ENCODE results near the gene PARD3B. TPM values are rescaled to one million over a fixed set of nuclear protein-coding genes. Genes with fewer than 3 reads are reported as not detected.

PARD3B gene
- total RNA-seq, 1 experiment from 2014 or later = 10.1 TPM

- CTCF ChIA-PET = no interaction called here
Measured at GRCh38 chr2:205076405-205076804, 531.1 kb downstream of the PARD3B start.

GRCh38 chr2:205077159-205077558, 531.9 kb downstream of the PARD3B start:
- Mint-ChIP-seq H3K36me3 (ENCODE audit: insufficient read depth, unreplicated experiment) (no peaks in the 10 kb centered on the region), H3K4me1 (ENCODE audit: low read depth, unreplicated experiment) (no peaks in the 10 kb centered on the region), H3K27ac (ENCODE audit: unreplicated experiment) (no peak overlapping the region), H3K27me3 (ENCODE audit: unreplicated experiment) (no peaks in the 10 kb centered on the region), H3K4me3 (ENCODE audit: low read depth, unreplicated experiment) (no peak overlapping the region), H3K9me3 (ENCODE audit: low read depth, unreplicated experiment) (no peaks in the 10 kb centered on the region)
- TF ChIP-seq CTCF (IDR thresholded peaks at IDR 0.05; ENCODE audit: unreplicated experiment) = no peak
- no TSS peak for BruUV-seq (replicated peaks)
- CTCF ChIA-PET = no interaction called here
- intact Hi-C loops (cut with micrococcal nuclease; ENCODE audit: unreplicated experiment) = no loop called here
- DNase-seq = no peak

More at GRCh38 chr2:205076405-205076804, 531.1 kb downstream of the PARD3B start:
- H3K4me3 Mint-ChIP-seq (ENCODE audit: low read depth, unreplicated experiment) = no peak overlapping the region
- no peak for TF ChIP-seq CTCF (IDR thresholded peaks at IDR 0.05; ENCODE audit: unreplicated experiment)
- H3K9me3 Mint-ChIP-seq (ENCODE audit: low read depth, unreplicated experiment) = no peaks in the 10 kb centered on the region
- H3K27me3 Mint-ChIP-seq (ENCODE audit: unreplicated experiment) = no peaks in the 10 kb centered on the region
- intact Hi-C loops (cut with micrococcal nuclease; ENCODE audit: unreplicated experiment) = no loop called here
- no peaks in the 10 kb centered on the region for H3K4me1 Mint-ChIP-seq (ENCODE audit: low read depth, unreplicated experiment)
- H3K36me3 Mint-ChIP-seq (ENCODE audit: insufficient read depth, unreplicated experiment) = no peaks in the 10 kb centered on the region
- no TSS peak for BruUV-seq (replicated peaks)
- DNase-seq = no peak
- H3K27ac Mint-ChIP-seq (ENCODE audit: unreplicated experiment) = no peak overlapping the region

GRCh38 chr2:205078762-205079161, 533.5 kb downstream of the PARD3B start:
- Mint-ChIP-seq H3K9me3 (ENCODE audit: low read depth, unreplicated experiment) (no peaks in the 10 kb centered on the region), H3K36me3 (ENCODE audit: insufficient read depth, unreplicated experiment) (no peaks in the 10 kb centered on the region), H3K4me3 (ENCODE audit: low read depth, unreplicated experiment) (no peak overlapping the region), H3K27ac (ENCODE audit: unreplicated experiment) (no peak overlapping the region), H3K4me1 (ENCODE audit: low read depth, unreplicated experiment) (no peaks in the 10 kb centered on the region), H3K27me3 (ENCODE audit: unreplicated experiment) (no peaks in the 10 kb centered on the region)
- DNase-seq = no peak
- CTCF ChIA-PET = no interaction called here
- intact Hi-C loops (cut with micrococcal nuclease; ENCODE audit: unreplicated experiment) = no loop called here
- TF ChIP-seq CTCF (IDR thresholded peaks at IDR 0.05; ENCODE audit: unreplicated experiment) = no peak
- BruUV-seq (replicated peaks) = no TSS peak

GRCh38 chr2:205079173-205079572, 533.9 kb downstream of the PARD3B start:
- BruUV-seq (replicated peaks) = no TSS peak
- Mint-ChIP-seq H3K4me3 (ENCODE audit: low read depth, unreplicated experiment) (no peak overlapping the region), H3K27ac (ENCODE audit: unreplicated experiment) (no peak overlapping the region), H3K4me1 (ENCODE audit: low read depth, unreplicated experiment) (no peaks in the 10 kb centered on the region), H3K9me3 (ENCODE audit: low read depth, unreplicated experiment) (no peaks in the 10 kb centered on the region), H3K27me3 (ENCODE audit: unreplicated experiment) (no peaks in the 10 kb centered on the region), H3K36me3 (ENCODE audit: insufficient read depth, unreplicated experiment) (no peaks in the 10 kb centered on the region)
- DNase-seq = no peak
- intact Hi-C loops (cut with micrococcal nuclease; ENCODE audit: unreplicated experiment) = no loop called here
- no peak for TF ChIP-seq CTCF (IDR thresholded peaks at IDR 0.05; ENCODE audit: unreplicated experiment)
- CTCF ChIA-PET = no interaction called here
